ENCODE measurements around the gene STXBP3.
"Not testable (repeated sequence)": the region's sequence is repeated elsewhere in the genome, so short reads cannot be mapped to it uniquely, and the experiment has no call there.

Gene STXBP3

GRCh38 chr1:108779455-108779854, 33.0 kb downstream of the STXBP3 start:
- no peak for TF ChIP-seq CTCF (IDR thresholded peaks at IDR 0.05; ENCODE audit: insufficient read depth, low read depth, low read length, missing control alignments)
- H3K4me3 ChIP-seq (ENCODE audit: low read depth, low read length) = no peak overlapping the region
- DNase-seq (ENCODE audit: low read depth) = no peak

- no peak for TF ChIP-seq CTCF (IDR thresholded peaks at IDR 0.05; ENCODE audit: insufficient read depth, low read depth, low read length, missing control alignments)
- no peak overlapping the region for H3K4me3 ChIP-seq (ENCODE audit: low read depth, low read length)
- DNase-seq (ENCODE audit: low read depth) = no peak
Observed at GRCh38 chr1:108780937-108781574, 34.6 kb downstream of the STXBP3 start.

GRCh38 chr1:108781575-108781944, 35.1 kb downstream of the STXBP3 start:
- not testable (repeated sequence) for H3K4me3 ChIP-seq (ENCODE audit: low read depth, low read length); DNase-seq (ENCODE audit: low read depth)

GRCh38 chr1:108785264-108785663, 38.8 kb downstream of the STXBP3 start:
- H3K4me3 ChIP-seq (ENCODE audit: low read depth, low read length) = no peak overlapping the region
- TF ChIP-seq CTCF (IDR thresholded peaks at IDR 0.05; ENCODE audit: insufficient read depth, low read depth, low read length, missing control alignments) = no peak

GRCh38 chr1:108785880-108786279, 39.4 kb downstream of the STXBP3 start:
- no peak for DNase-seq (ENCODE audit: low read depth)
- TF ChIP-seq CTCF (IDR thresholded peaks at IDR 0.05; ENCODE audit: insufficient read depth, low read depth, low read length, missing control alignments) = no peak
- no peak overlapping the region for H3K4me3 ChIP-seq (ENCODE audit: low read depth, low read length)

More at GRCh38 chr1:108785264-108785663, 38.8 kb downstream of the STXBP3 start:
- no peak for DNase-seq (ENCODE audit: low read depth)

- no peak for DNase-seq (ENCODE audit: low read depth)
- H3K4me3 ChIP-seq (ENCODE audit: low read depth, low read length) = no peak overlapping the region
- TF ChIP-seq CTCF (IDR thresholded peaks at IDR 0.05; ENCODE audit: insufficient read depth, low read depth, low read length, missing control alignments) = no peak
Observed at GRCh38 chr1:108791790-108792189, 45.3 kb downstream of the STXBP3 start.

GRCh38 chr1:108792420-108792819, 45.9 kb downstream of the STXBP3 start:
- H3K4me3 ChIP-seq (ENCODE audit: low read depth, low read length) = no peak overlapping the region
- no peak for TF ChIP-seq CTCF (IDR thresholded peaks at IDR 0.05; ENCODE audit: insufficient read depth, low read depth, low read length, missing control alignments)
- DNase-seq (ENCODE audit: low read depth) = no peak
